ENCODE results near the gene SLC25A24. TPM values are rescaled to one million over a fixed set of nuclear protein-coding genes. Genes with fewer than 3 reads are reported as not detected.
"Not testable (repeated sequence)": the region's sequence is repeated elsewhere in the genome, so short reads cannot be mapped to it uniquely, and the experiment has no call there.

Gene SLC25A24
- total RNA-seq: 10 to 100 TPM; 25.2 to 40.1 (median 29.1) TPM

- H3K27me3 ChIP-seq: no peaks in the 10 kb centered on the region
- ATAC-seq: peak; percentile 96
- 0% methylated on average over 12 of the region's 97 CpGs; no CpG with 5 or more reads in 1 of the 2 donors for WGBS, 2 donors (ENCODE audit: low coverage in 1 of 2)
- peaks cover 0 to 39% (median 0%) of the 10 kb centered on the region in 3 donors for H3K4me1 ChIP-seq
- no peaks in the 10 kb centered on the region for H3K9me3 ChIP-seq
- peak; percentile 25 for TF ChIP-seq POLR2AphosphoS5 (IDR thresholded peaks at IDR 0.05)
- peak; percentile 49 to 77 for TF ChIP-seq POLR2A (IDR thresholded peaks at IDR 0.05)
- no peak for TF ChIP-seq CTCF (IDR thresholded peaks at IDR 0.05)
- TF ChIP-seq EP300 (IDR thresholded peaks at IDR 0.05): no peak
- peak within 1 kb of the TSS; percentile 56 to 97 for H3K4me3 ChIP-seq
- H3K27ac ChIP-seq: peak within 1 kb of the TSS; percentile 73 to 94 (median 93)
- peaks cover 0 to 10% of the 10 kb centered on the region in 2 donors for H3K36me3 ChIP-seq
Measured at GRCh38 chr1:108199781-108200686, at the start of gene SLC25A24. SLC25A24 (minus strand) TSS chr1:108200343; CDS start chr1:108200138, 205 bp downstream.

GRCh38 chr1:108243976-108244375 lies 43.8 kb upstream of the SLC25A24 start, which contains the start of gene NBPF4:
NBPF4 (minus strand) TSS chr1:108244076; CDS start chr1:108243761, 315 bp downstream.
- not testable (repeated sequence) for ATAC-seq, H3K4me3 ChIP-seq, H3K27me3 ChIP-seq, H3K4me1 ChIP-seq, H3K36me3 ChIP-seq, H3K9me3 ChIP-seq, H3K27ac ChIP-seq
- WGBS, 2 donors (ENCODE audit: low coverage in 1 of 2): no CpG with 5 or more reads among the region's 3 CpGs

DNA sequence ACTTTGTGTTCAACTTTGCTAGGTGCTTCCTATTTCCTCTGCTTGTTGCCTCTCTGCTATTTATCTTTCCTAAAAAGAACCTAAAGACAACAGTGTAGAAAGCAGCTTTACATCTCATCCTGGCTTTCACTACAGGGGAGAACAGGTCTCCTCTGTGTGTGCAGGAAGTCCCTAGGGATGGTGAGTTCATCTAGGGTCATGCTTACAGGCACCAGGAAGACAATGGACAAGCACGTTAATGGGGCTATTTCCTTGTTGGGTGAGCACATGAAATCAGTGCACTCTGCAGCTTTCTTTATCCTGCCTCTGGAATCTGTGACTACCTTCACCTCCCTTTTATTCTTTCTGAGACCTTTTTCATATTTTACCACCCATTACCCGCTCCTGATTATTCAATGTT lies 39.3 kb upstream of the SLC25A24 start:
- not testable (repeated sequence) for H3K36me3 ChIP-seq, ATAC-seq, H3K9me3 ChIP-seq, H3K27me3 ChIP-seq, H3K4me1 ChIP-seq, H3K27ac ChIP-seq, H3K4me3 ChIP-seq
- WGBS, 2 donors (ENCODE audit: low coverage in 1 of 2): no CpG with 5 or more reads among the region's 2 CpGs

DNA sequence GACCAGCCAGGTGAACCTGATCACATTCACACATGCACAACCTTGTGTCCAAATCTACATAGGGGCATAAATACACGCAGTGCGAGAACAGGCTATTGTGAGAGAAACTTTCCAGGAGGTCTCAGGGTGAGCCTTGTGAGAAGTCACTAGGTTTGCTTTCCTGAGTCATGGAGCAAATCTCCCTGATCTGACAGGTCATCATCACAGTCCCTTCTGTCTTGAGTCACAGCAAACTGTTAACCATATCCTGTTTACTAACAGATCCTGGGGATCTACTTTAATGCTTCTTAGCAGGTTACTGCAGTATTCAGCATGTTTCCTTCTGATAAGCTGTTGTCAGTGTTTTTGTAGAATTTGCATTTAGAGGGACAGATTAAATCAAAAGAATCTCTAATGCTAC lies 35.2 kb upstream of the SLC25A24 start:
- not testable (repeated sequence) for ATAC-seq, H3K4me3 ChIP-seq, H3K36me3 ChIP-seq, H3K4me1 ChIP-seq, H3K27ac ChIP-seq, H3K9me3 ChIP-seq, H3K27me3 ChIP-seq
- no CpG with 5 or more reads among the region's 2 CpGs for WGBS, 2 donors (ENCODE audit: low coverage in 1 of 2)

GRCh38 chr1:108232183-108232582 lies 32.0 kb upstream of the SLC25A24 start:
- not testable (repeated sequence) for H3K36me3 ChIP-seq, ATAC-seq, H3K4me1 ChIP-seq, H3K4me3 ChIP-seq, H3K27me3 ChIP-seq, H3K27ac ChIP-seq, H3K9me3 ChIP-seq
- WGBS, 2 donors (ENCODE audit: low coverage in 1 of 2): no CpG with 5 or more reads among the region's 3 CpGs

- not testable (repeated sequence) for H3K9me3 ChIP-seq, ATAC-seq, H3K27me3 ChIP-seq, H3K4me1 ChIP-seq, H3K36me3 ChIP-seq, H3K4me3 ChIP-seq, H3K27ac ChIP-seq
- no CpG with 5 or more reads among the region's 3 CpGs for WGBS, 2 donors (ENCODE audit: low coverage in 1 of 2)
Measured at GRCh38 chr1:108229976-108230375, 29.8 kb upstream of the SLC25A24 start.

DNA sequence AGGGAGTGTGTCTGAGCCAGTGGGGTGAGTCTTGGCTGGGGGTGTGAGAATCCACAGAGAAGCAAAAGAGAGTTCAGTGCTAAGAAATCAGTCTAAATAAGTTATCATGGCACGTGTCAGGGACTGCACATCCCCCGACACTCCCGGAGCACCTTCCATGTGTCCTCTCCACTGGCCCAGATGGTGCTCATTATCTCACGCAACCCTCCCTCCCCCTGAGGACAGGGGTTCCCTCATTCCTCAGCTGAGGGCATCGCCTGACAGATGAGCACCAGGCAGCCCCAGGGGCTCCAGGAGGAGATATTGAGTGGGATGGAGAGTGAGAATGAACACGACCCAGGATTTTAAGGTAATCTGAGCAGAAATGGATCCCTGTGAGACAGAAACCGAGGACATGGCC lies 27.6 kb upstream of the SLC25A24 start:
- ATAC-seq, H3K27me3 ChIP-seq, H3K36me3 ChIP-seq, H3K27ac ChIP-seq, H3K4me1 ChIP-seq, H3K4me3 ChIP-seq, H3K9me3 ChIP-seq: not testable (repeated sequence)
- WGBS, 2 donors (ENCODE audit: low coverage in 1 of 2): no CpG with 5 or more reads among the region's 7 CpGs

DNA sequence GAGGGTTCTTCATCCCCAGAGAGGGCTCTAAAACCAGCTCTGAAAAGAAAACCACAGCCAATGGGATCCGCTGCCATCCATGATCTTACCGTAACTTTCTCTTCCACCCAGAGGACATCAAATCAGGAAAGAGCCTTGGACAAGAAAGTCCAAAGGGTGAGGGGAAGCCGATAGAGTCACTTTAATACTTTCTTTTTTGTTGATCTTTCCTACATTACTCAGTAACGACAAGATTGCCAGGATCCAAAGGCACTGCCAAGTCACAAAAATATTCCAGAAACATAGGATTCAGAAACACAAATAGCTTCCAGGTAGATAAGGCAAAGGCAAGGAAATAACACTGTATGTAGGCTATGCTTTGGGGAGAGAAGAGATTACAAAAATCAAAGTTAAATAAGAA lies 26.7 kb upstream of the SLC25A24 start:
- H3K27ac ChIP-seq, H3K4me1 ChIP-seq, ATAC-seq, H3K9me3 ChIP-seq, H3K27me3 ChIP-seq, H3K4me3 ChIP-seq, H3K36me3 ChIP-seq: not testable (repeated sequence)
- WGBS, 2 donors (ENCODE audit: low coverage in 1 of 2): no CpG with 5 or more reads among the region's 4 CpGs

- not testable (repeated sequence) for H3K27ac ChIP-seq, H3K9me3 ChIP-seq, H3K36me3 ChIP-seq, ATAC-seq, H3K4me3 ChIP-seq, H3K4me1 ChIP-seq, H3K27me3 ChIP-seq
- WGBS, 2 donors (ENCODE audit: low coverage in 1 of 2): no CpG with 5 or more reads among the region's 7 CpGs
Measured at GRCh38 chr1:108223226-108223625, 23.1 kb upstream of the SLC25A24 start.

DNA sequence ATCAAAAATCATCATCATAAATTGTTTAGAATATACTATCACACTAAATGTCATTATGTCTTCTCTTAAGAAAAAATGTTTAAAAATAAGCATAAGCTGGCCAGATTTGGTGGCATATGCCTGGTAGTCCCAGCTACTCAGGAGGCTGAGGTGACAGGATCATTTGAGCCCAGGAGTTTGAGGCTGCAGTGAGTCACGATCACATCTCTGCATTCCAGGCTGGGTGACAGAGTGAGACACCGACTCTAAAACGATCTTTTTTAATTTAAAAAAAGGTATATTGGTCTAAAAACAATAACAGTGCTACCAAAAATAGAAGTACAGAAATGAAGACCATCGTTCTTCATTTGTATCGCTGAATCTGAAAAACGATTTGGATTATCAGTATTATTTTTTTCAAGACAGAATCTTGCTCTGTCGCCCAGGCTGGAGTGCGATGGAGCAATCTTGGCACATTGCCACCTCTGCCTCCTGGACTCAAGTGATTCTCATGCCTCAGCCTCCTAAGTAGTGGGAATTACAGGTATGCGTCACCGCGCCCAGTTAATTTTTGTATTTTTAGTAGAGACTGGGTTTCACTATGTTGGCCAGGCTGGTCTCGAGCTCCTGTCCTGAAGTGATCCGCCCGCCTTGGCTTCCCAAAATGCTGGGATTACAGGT lies 17.5 kb upstream of the SLC25A24 start:
- 85 to 87% methylated on average over 12 to 14 of the region's 14 CpGs for WGBS, 2 donors (ENCODE audit: low coverage in 1 of 2)
- H3K36me3 ChIP-seq, ATAC-seq, H3K4me1 ChIP-seq, H3K9me3 ChIP-seq, H3K27me3 ChIP-seq, H3K27ac ChIP-seq, H3K4me3 ChIP-seq: not testable (repeated sequence)

DNA sequence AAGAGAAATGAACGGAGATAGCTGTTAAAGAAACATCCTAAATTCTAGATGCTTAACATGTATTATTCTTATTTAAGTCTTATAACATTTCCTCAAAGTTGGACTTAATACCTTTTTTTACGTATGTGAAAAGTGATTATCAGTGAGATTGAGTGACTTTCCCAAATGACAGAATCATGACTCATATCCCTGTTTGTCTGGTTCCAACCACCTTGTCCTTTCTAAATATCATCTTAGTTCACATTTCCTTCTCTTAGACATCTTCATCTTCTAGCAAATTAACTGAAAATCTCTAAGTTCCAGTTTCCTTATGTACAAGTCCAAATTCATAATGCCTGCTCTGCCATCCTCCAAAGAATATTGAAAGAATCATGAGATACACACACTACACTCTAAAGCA lies 16.9 kb upstream of the SLC25A24 start:
- 64 to 79% methylated on average over 2 of the region's 2 CpGs for whole genome bisulfite sequencing, 2 donors (ENCODE audit: low coverage in 1 of 2)
- not testable (repeated sequence) for ATAC-seq, H3K9me3 ChIP-seq, H3K4me1 ChIP-seq, H3K36me3 ChIP-seq, H3K4me3 ChIP-seq, H3K27ac ChIP-seq
- peaks cover 12% of the 10 kb centered on the region for H3K27me3 ChIP-seq
